ENCODE measurements around the gene SREBF1. TPM values are rescaled to one million over a fixed set of nuclear protein-coding genes. Genes with fewer than 3 reads are reported as not detected.
A peak's percentile ranks its signal among the peaks of the same experiment; 100 is the strongest.

Gene SREBF1
- total RNA-seq, 1 donor from 2014 or later: 83.0 TPM

DNA sequence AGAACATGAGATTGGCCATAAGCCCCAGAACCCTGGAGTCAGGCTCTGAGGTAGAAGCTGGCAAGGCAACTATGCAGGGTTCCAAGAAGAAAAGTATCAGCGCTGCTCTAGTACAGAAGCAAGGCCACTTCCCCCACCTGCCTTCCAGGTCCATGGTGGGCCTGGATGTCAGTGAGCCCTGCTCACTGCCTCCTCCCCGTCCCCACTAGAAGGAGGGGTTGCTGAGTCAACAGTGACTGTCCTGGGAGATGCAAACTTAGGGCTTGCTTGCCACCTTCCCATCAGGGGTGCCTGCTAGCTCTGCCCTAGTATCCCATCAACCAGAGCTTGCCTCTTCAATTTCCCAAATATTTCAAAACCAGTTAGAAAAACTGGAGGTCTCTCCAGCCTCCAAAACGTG, 29.6 kb upstream of the SREBF1 start:
- TF ChIP-seq, protein P1, sequence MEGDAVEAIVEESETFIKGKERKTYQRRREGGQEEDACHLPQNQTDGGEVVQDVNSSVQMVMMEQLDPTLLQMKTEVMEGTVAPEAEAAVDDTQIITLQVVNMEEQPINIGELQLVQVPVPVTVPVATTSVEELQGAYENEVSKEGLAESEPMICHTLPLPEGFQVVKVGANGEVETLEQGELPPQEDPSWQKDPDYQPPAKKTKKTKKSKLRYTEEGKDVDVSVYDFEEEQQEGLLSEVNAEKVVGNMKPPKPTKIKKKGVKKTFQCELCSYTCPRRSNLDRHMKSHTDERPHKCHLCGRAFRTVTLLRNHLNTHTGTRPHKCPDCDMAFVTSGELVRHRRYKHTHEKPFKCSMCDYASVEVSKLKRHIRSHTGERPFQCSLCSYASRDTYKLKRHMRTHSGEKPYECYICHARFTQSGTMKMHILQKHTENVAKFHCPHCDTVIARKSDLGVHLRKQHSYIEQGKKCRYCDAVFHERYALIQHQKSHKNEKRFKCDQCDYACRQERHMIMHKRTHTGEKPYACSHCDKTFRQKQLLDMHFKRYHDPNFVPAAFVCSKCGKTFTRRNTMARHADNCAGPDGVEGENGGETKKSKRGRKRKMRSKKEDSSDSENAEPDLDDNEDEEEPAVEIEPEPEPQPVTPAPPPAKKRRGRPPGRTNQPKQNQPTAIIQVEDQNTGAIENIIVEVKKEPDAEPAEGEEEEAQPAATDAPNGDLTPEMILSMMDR (IDR thresholded peaks at IDR 0.05; ENCODE audit: insufficient read depth, low read length, poor library complexity, severe bottlenecking): no peak
- no peaks in the 10 kb centered on the region for H3K27me3 ChIP-seq (ENCODE audit: control insufficient read depth, insufficient read depth, low read length)
- no peaks in the 10 kb centered on the region for H3K36me3 ChIP-seq (ENCODE audit: control insufficient read depth, insufficient read depth, low read length)
- no peak for DNase-seq (ENCODE audit: low read depth)
- H3K4me3 ChIP-seq (ENCODE audit: low read depth, low read length): no peak overlapping the region

DNA sequence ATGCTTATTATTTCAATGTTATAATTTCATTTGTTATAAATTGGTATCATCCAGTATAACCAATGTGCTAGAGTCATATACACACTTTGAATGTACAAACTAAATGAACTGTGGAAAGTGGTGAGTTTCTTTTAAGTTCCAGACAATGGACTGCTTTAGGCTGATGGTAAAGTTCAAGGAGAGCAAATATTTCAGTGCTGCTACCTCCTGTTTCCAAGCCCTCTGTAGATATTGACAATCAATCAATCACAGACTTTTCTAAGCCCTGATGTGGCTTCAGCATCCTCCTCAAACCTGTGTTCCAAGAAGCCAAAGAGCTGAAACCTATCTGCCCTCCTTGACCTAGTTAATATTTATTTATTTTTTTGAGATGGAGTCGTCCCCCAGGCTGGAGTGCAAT, 28.2 kb upstream of the SREBF1 start:
- no peak for DNase-seq (ENCODE audit: low read depth)
- TF ChIP-seq, protein P1 (IDR thresholded peaks at IDR 0.05; ENCODE audit: insufficient read depth, low read length, poor library complexity, severe bottlenecking): no peak
- Histone ChIP-seq H3K36me3 (ENCODE audit: control insufficient read depth, insufficient read depth, low read length) (no peaks in the 10 kb centered on the region), H3K4me3 (ENCODE audit: low read depth, low read length) (no peak overlapping the region), H3K27me3 (ENCODE audit: control insufficient read depth, insufficient read depth, low read length) (no peaks in the 10 kb centered on the region)

DNA sequence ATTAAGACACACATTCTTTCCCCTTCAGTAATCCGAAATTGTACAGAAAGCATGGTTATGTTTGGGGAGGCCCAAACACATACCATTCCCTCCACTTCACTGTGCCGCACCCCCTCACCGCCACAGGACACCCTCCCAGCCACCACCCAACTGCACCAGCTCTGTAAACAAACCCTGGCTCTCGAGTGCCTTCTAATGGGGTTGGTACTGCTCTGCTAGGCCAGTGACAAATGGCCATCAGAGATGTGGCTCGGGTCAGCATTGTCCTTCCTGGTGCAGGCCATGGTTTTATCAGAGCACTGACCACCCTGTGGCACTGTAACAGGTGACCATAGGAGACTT, 24.0 kb upstream of the SREBF1 start:
- no peaks in the 10 kb centered on the region for H3K36me3 ChIP-seq (ENCODE audit: control insufficient read depth, insufficient read depth, low read length)
- no peaks in the 10 kb centered on the region for H3K27me3 ChIP-seq (ENCODE audit: control insufficient read depth, insufficient read depth, low read length)
- TF ChIP-seq, protein P1 (IDR thresholded peaks at IDR 0.05; ENCODE audit: insufficient read depth, low read length, poor library complexity, severe bottlenecking): no peak
- H3K4me3 ChIP-seq (ENCODE audit: low read depth, low read length): no peak overlapping the region
- no peak for DNase-seq (ENCODE audit: low read depth)

DNA sequence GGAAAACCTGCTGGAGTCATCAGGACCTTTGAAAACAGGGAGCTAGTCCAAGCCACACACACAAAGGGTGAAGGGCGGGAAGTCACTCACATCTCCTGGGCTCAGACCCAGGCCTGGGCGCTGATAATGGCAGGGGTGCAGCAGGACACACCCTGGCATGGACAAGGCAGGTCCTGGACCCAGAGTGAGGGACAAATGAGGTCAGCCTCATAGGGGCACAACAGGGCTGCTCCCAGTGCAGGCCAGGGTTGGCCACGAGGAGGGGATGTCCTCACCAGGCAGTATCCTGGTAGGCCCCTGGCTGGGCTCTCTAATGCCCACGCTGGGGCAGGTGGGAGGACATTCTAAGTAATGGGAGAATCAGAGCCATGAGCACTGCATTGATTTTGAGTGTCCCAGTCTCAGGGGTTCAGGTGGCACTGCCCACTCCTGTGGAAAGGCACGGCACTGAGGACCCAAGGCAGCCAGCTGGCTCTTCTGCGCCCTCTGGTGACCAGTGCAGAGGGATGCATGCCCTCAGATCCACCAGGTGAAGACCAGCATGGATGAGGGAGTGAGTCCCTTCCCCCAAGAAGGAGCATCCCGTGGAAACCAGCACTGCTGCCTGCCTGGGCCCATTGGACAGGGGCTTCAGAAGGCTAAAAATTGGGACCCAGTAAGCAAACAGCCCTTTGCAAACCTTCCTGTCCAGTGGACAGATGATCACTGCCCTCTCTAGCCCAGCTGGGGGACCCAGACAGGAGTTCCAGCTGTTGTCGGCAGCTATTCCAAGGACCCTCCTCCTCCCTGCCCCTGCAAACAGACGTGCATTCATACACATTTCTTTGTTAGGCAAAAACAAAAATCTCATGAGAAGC, 23.4 kb upstream of the SREBF1 start:
- no peak for DNase-seq (ENCODE audit: low read depth)
- Histone ChIP-seq H3K36me3 (ENCODE audit: control insufficient read depth, insufficient read depth, low read length) (no peaks in the 10 kb centered on the region), H3K4me3 (ENCODE audit: low read depth, low read length) (no peak overlapping the region), H3K27me3 (ENCODE audit: control insufficient read depth, insufficient read depth, low read length) (no peaks in the 10 kb centered on the region)
- TF ChIP-seq, protein P1 (IDR thresholded peaks at IDR 0.05; ENCODE audit: insufficient read depth, low read length, poor library complexity, severe bottlenecking): peak; percentile 95

DNA sequence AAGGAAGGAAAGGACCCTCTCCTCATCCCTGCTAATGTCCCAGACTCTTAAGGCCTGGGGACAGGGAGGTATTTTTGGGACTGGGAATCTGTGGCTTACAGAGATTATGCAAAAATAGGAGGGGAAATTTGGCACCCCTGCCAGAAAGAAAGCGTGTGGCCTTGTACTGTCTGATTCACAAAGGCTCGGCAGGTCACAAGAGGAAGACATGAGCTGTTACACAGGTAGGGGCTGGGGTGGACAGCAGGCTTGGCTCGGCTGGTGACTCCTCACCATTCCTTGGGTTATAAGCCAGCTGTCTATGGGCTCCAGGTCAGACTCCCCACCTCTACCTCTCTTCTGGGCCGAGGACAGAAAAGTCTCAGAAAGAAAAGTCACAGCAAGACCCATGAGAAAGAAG, 20.7 kb upstream of the SREBF1 start:
- H3K27me3 ChIP-seq (ENCODE audit: control insufficient read depth, insufficient read depth, low read length): no peaks in the 10 kb centered on the region
- DNase-seq (ENCODE audit: low read depth): no peak
- TF ChIP-seq, protein P1 (IDR thresholded peaks at IDR 0.05; ENCODE audit: insufficient read depth, low read length, poor library complexity, severe bottlenecking): no peak

DNA sequence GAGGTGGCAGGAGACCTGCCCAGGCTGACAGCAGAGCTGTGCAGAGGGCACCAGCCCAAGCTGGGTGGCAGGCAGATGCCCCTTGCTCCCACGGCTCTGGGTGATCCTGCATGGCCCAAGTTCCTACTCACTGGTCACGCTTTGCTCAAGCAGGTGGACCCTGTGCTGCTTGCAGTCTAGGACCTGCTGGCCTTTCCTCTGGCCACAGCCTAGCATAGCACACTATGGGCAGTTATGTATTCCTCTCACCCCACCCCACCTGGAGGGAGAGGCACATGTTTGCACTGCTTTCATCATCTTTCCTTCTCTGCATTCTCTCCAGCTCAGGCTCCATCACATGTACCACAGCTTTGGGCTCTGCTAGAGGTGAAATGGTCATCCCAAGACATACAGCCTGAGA, 19.6 kb upstream of the SREBF1 start:
- no peak for DNase-seq (ENCODE audit: low read depth)
- H3K4me3 ChIP-seq (ENCODE audit: low read depth, low read length): no peak overlapping the region
- TF ChIP-seq, protein P1 (IDR thresholded peaks at IDR 0.05; ENCODE audit: insufficient read depth, low read length, poor library complexity, severe bottlenecking): no peak
- H3K27me3 ChIP-seq (ENCODE audit: control insufficient read depth, insufficient read depth, low read length): no peaks in the 10 kb centered on the region
- no peaks in the 10 kb centered on the region for H3K36me3 ChIP-seq (ENCODE audit: control insufficient read depth, insufficient read depth, low read length)

More for the DNA sequence above, 20.7 kb upstream of the SREBF1 start:
- Histone ChIP-seq H3K36me3 (ENCODE audit: control insufficient read depth, insufficient read depth, low read length) (no peaks in the 10 kb centered on the region), H3K4me3 (ENCODE audit: low read depth, low read length) (no peak overlapping the region)
